HG03457 (cell line): ENCODE measurements around the gene PTMA.
"Not testable (repeated sequence)": the region's sequence is repeated elsewhere in the genome, so short reads cannot be mapped to it uniquely, and the experiment has no call there.

ENCODE experiments used
- ATAC-seq: cut with Tn5 transposase; IDR thresholded peaks from one replicate; pipeline ENCODE4 v1.9.1; 2021; ENCODE audit warnings: moderate number of reproducible peaks; ENCODE audit not compliant: unreplicated experiment

Gene PTMA

GRCh38 chr2:231749016-231749415 lies 40.7 kb downstream of the PTMA start:
- not testable (repeated sequence) for ATAC-seq

- ATAC-seq = no peak
Measured at GRCh38 chr2:231751042-231751815, 42.9 kb downstream of the PTMA start.

- no peak for ATAC-seq
Measured at GRCh38 chr2:231752061-231752460, 43.7 kb downstream of the PTMA start.

- no peak for ATAC-seq
Measured at GRCh38 chr2:231761735-231762134, 53.4 kb downstream of the PTMA start.
